NCI-H524 (cell line): ENCODE results near the gene CORIN.
A peak's percentile ranks its signal among the peaks of the same experiment; 100 is the strongest.
"Not testable (repeated sequence)": the region's sequence is repeated elsewhere in the genome, so short reads cannot be mapped to it uniquely, and the experiment has no call there.

Source experiments
- DNase-seq, 2 experiments: peaks; one replicate each; lab custom pipeline; 2025; lab: John Stamatoyannopoulos, UW

CORIN gene

DNA sequence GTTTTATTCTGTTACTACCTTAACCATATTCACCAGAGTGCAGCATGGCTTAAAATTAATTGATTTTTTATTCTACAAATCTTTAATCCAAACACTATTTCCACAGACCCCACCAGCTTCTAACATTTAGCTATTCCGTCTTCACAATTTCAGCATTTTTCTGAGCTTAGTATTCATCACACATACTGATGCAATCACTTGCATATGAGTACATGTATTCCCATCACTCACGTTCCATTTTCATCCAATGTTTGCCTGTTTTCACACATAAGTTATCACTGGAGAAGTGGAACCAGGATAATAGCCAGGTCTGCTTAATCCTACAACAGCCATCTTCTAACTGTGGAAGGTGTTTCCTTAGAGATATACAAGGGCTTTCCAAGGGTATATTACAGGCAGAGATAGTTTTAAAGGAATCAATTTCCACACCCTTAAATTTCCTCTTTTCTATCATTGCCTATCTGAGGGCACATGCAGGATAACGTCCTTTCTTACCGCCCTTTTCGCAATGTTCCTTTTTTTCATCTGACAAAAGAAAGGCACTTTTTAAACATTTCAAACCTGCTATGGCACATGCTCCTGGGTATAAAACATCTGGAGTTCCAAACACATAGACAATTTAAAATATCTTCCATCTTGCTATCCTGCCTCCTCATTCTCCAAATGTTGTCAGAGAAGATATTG, 115.8 kb downstream of the CORIN start:
- DNase-seq: no peak

DNA sequence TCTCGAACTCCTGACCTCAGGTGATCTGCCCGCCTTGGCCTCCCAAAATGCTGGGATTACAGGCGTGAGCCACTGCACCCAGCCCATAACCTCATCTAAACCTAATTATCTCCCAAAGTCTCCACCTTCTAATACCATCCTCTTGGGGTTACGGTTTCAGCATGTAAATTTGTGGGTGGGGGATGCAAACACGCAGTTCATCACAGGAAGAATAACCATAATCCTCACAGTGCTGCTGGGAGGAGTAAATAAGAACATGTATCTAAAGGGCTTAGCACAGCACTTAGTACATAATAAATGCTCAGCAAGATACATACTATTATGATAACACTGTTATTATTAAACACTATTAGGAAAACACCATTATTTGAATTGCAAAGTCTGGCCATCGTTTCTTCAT, 116.4 kb downstream of the CORIN start:
- no peak for DNase-seq

DNA sequence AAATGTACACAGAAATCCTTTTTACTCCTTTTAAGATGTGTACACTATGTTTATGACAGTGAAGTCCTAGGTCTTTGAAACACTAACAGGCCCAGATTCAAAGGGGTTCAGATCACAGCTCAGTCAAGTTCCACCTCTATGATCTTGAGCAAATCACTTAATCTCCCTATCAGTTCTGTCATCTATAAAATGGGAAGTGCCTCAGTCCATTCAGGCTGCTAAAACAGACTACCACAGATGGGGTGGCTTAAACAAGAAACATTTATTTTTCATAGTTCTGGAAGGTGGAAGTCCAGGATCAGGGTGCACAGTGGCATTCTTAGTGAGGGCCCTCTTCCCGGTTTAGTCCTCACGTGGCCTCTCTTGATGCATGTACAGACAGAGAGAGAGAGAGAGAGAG, 117.1 kb downstream of the CORIN start:
- DNase-seq: no peak

DNA sequence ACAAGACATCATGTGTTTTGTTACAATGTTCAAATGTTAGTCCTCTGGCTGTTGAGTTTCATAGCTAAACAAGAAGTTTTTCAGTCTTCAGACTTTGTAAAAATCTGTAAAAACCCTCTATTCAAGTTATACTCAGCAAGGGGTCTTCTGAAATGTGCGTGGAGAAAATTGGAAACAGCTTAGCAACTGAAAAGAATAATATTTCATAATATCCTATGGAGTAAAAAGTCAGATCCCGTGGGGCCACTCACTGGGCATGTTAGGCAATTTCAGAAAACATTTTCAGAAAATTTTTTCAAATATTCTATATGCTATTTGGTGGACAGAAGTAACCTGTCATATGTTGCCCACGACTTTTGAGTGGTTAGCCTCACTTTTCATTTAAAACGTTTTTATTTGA, 118.3 kb downstream of the CORIN start:
- DNase-seq: no peak

DNA sequence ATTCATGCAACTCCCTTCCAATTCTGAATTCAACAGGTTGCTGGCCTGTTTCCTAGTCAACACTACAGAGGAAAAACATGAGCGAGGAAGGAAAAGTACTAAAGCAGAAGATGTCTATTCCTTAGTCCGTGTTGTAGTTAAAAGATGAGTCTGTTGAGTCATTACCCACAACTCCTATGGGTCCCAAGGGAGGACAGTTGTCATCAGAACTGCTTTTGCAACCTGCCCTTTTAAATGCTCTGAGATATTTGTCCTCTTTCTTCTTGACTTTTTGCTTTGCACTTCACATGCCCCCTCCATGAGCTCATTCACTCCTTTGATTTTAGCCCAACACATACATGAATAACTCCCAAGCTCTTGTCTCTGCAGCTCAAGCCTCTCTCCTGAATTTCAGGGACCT, 119.2 kb downstream of the CORIN start:
- DNase-seq: no peak

DNA sequence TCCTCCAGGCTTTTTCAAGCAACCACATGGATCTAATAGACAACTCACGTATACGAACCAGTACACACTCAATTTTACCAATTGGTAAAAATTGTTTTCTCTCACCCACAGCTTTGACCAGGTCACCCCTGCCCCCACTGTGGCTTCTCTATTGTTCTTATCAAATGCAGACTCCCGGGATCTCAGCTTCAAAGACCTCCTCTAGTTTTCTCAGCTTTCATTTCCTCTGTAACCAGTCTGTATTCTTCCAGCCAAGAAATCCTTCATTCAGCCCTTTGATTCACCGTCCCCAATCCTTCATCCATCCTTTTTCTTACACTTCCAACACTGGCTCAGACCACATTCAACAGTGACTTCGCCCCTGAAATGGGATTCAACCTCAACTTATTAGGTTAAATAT, 120.7 kb downstream of the CORIN start:
- DNase-seq: no peak

DNA sequence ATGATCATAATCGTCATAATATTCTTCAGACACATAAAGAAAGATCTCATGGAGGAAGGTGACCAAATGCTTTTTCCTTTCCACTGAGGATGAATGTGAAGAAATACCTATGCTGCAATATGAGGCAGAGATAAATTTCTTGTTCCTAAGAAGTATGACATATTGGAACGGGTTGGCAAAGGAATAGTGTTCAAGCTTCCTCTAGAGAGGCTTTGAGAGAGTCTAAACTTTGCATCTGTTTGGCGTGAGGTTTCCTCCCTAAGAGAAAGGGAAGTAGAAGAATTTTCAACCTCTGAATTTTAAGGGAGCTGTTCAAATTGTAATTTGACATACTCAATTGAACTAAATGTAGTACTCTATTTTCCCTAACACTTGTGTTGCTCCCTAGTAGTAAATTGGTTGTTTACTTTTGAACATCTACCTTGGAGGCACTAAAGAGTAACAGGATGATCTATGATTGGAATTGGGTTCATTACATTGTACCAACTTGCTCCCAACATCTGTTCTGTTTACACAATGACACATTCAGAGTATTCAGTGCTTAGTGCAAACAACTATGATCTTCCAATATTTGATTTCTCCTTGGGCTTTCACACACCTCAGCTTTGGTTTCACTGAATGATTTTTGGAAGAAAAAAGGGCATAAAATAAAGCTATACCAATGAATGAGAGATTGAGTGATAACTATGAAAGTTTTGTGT, 122.0 kb downstream of the CORIN start:
- no peak for DNase-seq

DNA sequence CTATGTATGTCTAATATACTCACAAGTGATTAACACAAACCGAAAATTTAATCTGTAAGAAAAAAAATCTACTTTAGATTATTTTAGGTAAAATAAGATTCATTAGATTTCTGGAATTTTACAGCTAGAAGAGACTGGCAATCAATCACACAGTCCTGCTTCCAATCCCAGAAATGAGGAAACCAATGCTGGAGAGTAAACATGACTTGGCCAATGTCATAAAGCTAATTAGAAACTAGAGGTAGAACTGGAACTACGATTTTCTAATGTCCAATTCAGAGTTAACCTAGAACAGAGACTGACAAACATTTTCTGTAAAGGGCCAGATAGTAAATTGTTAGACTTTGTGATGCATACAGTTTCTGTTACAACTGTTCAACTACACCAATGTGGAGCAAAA, 123.6 kb downstream of the CORIN start:
- DNase-seq: no peak

DNA sequence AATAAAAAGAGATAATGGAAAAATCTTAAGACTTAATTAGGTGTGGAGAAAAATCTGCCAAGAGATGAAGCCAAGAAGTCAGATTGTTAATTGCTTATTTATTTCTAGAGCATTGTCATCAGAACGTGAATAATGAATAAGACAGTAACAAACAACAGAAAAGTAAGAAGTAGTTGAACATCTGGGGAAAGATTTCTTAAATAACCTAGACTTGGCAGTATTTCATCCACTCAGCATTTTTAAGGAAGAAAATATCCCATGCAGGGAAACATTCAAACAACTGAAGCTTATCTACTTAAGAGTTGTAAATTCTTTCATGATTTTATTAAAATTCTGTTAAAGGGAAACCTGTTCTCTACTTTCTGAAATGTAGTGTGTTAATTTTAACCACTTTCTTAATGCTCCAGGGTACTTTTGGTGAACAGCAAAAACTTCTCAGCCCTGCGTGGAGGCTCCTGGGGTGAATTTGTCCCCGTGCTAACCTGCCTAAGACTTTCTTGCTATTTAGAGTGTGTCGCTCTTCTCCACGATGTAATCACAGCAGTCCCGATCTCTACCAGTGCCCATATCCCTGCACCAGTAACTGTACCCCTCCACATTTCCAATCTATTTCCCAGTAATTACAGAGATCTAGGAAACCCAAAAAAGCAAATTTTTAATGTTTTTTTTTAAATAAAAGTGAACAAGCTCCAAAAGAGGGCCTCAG, 124.6 kb downstream of the CORIN start:
- DNase-seq: no peak

DNA sequence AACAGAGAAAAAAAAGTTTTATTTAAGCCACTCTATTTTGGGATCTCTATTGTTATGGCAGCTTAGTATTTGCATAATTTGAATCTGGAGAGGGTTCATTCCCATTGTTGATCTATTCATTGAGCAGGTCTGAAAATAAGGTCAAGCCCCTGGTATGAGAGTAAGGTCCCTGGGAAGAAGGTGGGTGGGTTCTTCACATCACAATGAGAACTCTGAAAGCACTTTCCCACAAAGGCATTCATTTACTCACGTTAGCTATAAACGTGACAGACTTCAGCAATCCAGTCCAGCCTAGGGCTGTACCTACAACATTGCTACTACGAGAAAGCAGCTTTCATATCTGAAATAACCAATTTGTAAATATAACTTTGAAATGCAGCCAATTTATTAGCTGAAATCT, 126.2 kb downstream of the CORIN start:
- DNase-seq: no peak

DNA sequence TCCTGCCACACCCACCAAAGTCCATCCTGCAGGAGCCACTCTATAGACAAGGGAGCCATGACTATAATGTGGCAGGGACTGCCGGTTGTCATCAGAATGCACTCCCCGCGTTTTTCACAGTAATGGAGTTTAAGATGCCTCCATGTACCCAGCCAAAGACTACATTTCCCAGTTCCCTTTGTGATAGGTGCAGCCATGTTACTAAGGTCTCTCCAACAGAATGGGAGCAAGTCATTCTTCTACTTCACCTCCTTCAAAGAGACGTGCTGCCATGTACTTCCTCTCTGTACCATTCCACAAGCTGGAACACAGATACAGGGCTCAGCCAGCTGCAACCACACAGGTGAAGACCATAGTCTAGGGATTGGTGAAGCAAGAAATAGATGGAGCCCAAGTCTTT, 126.7 kb downstream of the CORIN start:
- DNase-seq: no peak

DNA sequence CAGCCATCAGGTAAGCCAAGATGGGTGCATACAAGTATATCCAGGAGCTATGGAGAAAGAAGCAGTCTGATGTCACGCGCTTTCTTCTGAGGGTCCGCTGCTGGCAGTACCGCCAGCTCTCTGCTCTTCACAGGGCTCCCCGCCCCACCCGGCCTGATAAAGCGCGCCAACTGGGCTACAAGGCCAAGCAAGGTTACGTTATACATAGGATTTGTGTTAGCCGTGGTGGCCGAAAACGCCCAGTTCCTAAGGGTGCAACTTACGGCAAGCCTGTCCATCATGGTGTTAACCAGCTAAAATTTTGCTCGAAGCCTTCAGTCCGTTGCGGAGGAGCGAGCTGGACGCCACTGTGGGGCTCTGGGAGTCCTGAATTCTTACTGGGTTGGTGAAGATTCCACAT, 131.5 kb downstream of the CORIN start:
- not testable (repeated sequence) for DNase-seq

DNA sequence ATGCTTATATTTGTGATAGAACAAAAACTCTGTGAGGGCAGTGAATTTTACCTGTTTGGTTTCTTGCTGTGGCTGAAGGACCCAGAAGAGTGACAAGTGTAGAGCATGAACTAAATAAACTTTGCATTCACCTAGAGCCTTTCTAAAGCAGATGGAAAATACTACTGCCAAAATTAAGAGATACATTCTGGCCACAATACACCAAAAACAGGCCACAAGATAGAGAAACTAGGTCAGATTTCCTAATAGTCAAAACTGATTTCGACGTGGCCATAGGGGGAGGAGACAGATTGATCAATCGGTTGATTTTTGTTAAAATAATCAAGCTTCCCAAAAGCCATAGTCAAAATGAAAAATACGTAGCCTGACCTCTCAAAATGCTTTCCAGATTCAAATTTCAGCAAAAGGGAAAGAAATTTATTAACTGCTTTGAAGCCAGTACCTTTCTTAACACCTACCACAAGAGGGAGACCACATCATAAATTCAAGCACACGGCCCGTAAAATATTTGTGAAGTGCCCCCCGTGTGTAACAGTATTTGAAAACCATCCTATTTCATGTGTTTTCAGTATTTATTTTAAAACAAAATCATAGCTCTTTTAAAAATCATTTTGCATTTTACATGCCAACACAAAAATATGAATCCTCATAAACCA, 132.4 kb downstream of the CORIN start:
- DNase-seq: peak; percentile 27 to 63

DNA sequence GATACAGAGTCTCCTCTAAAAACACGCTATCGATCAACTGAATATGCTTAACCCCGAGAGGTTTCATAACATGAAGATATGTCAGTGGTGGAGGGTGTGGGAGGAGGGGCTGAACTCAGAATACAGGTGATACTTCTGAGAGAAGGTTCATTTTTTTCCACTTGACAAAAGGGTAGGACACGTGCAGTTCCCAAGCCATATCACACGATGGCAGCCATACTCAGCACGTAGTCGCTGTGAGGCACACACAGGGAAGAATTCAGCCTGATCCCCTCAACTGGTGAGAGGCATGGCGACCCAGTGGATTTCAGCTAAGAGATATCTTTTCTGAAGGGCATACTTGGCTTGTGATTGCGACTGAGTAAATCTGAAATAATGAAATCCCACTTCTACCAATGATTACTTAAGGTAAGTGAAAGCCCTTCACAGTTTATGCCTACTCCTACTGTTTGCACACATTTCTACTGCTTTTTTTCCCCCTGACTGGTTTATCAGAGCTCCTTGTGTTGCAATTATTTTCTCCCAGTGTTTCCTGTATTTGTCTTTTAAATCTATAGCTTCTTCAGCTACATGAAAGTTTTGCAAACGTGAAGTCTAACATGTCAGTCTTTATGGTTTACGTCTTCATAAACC, 133.1 kb downstream of the CORIN start:
- peak; percentile 49 to 76 for DNase-seq

DNA sequence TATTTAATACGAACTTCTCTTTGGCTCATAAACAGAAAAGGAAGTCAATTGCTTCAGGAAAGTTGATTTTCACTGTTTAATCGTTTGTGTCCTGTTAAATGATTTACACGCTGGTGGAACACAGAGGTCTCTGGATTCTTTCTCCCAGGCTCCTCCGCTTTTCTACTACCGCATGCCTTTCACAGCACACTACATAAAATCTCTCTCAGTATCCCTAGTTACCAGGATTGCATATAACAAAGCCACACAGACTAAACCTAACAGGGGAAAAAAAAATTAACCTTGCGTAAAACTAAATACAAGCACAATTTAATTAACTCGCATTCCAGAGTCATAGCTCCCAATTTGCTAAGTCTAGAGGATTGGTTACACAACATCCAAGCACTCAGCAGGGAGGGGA, 133.9 kb downstream of the CORIN start:
- no peak for DNase-seq

DNA sequence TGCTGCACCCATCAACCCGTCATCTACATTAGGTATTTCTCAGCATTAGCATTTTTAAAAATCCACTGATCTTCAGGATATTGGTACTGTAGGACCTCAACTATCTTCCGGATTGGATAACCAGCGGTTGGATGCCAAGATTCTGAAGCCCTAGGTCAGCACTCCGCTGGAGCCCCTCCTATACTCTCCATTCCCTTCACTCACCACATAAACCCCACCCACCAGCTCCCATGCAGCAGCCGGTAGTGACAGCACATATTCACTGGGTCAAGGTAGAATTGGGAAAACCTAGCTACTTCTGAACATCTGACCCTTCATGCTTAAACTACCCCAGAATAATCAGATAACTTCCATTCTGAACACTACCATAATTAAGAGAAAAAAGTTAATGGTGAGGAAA, 134.9 kb downstream of the CORIN start:
- DNase-seq: no peak

DNA sequence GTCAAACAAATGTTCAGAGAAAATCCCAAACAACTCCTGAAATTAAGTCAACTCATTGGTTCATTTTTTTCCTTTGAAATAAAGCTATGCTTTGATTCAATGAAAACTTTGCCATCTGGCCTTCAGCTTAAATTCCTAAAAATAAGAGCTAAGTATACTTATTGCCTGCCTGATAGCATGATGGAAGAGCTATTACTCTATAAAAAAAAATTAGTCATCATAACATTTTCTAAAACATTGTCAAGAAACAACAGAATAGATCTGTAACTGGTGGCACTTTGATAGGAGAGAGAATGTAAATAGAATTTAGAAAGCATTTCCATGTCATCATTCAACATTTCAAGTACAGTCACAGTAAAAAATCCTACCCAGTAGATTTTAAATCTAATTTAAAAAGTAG, 136.6 kb downstream of the CORIN start:
- DNase-seq: no peak

DNA sequence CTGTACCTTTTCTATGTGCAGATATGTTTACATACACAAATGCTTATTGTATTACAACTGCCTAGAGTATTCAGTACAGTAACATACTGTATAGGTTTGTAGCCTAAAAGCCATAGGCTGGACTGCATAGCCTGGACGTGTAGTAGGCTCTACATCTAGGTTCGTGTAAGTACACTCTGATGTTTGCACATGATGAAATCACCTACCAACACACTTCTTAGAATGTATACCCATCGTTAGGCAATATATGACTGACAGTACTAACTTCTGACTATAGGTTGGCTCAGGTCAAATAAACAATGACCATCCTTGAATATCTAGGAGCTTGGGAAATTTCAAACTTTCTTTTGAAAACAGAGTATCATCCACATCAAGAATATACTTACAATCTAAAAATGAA, 139.0 kb downstream of the CORIN start:
- DNase-seq: no peak

DNA sequence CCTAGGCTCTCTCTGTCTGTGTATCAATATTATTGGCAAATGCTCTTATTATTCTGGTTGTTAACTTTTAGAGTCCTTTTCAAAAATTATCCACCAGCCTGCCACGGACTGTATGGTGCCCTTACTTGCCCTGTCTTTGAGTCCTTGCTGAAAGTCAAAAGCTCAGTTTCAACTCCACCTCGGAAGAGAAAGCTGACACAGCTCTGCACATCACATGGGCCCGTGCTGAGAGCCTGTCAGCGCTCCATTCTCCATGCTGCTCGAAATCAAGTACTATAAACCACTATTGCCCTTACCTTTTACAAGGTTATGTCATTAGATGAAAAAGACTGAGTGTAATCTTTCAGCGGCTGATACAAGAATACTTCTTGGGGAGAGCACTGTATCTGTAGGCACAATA, 141.0 kb downstream of the CORIN start:
- no peak for DNase-seq

DNA sequence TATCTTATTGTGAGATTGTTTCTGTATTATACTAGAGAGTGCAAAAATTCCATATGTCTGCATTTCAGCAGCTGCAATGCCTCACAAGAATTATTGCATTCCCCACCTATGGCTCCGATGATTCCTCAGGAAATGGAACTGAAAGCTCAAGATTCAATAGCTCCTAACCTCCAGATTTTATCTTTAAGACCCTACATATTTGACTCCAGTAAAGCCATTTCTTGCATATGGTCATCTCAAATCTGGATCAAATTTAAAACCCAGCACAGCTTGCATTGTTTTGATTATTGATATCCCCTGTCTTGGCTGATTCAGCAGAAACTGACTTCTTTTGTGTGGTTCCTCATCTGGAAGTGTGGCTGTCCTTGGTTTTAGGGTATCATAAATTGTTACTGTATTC, 142.6 kb downstream of the CORIN start:
- no peak for DNase-seq

DNA sequence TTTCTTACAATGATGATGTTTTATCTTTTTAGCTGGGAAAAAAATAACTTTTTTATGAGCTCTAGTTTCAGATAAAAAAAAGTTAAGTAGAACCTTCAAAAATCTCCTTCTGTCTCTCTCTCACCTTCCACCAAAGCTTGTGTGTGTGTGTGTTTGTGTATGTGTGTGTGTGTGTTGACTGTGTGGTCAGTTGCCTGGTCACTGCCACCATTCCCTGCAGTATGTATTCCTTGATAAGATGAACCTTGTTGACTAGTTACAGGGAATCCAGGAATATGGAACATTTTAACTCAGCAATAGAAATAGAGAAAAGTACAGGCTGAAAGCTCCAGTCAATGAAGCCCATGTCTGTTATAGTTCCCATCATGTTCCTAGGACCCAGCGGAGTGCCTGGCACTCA, 143.5 kb downstream of the CORIN start:
- no peak for DNase-seq

DNA sequence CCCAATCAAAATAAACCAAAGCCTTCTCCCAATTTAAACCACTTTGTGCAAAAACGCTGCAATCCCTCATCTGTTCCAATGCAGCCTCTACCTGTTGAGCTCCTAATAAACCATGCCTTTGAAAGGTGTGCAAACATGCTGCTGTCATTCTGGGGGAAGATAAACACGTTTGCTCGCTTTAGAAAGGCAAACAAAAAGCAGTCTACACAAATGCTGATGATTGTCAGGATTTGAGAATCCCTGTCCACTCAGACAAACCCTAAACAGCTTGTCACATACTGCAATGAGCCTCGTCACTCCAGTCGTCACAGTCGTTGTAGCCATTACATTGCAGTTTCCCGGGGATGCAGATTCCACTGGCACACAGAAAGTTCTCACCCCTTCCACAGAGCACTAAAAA, 145.2 kb downstream of the CORIN start:
- no peak for DNase-seq
